BLaER1 (cell line): ENCODE measurements around the gene RNF182.

Experiments used
- H3K27ac ChIP-seq: shearing (Covaris generic); formaldehyde crosslinking; 2 replicates; pipeline ENCODE4 v1.8.1; 2022
- H3K27me3 ChIP-seq: shearing (Covaris generic); formaldehyde crosslinking; 2 replicates; pipeline ENCODE4 v1.8.1; 2022
- H3K36me3 ChIP-seq: shearing (Covaris generic); formaldehyde crosslinking; 2 replicates; pipeline ENCODE4 v1.8.1; 2022
- H3K4me1 ChIP-seq: shearing (Covaris generic); formaldehyde crosslinking; 2 replicates; pipeline ENCODE4 v1.8.1; 2022
- H3K4me2 ChIP-seq: shearing (Covaris generic); formaldehyde crosslinking; 2 replicates; pipeline ENCODE4 v1.8.1; 2022
- H3K4me3 ChIP-seq: shearing (Covaris generic); formaldehyde crosslinking; 2 replicates; pipeline ENCODE4 v1.8.1; 2022
- H3K9ac ChIP-seq: shearing (Covaris generic); formaldehyde crosslinking; 2 replicates; pipeline ENCODE4 v1.8.1; 2022
- H3K9me3 ChIP-seq: shearing (Covaris generic); formaldehyde crosslinking; 2 replicates; pipeline ENCODE4 v1.8.1; 2022
- H4K20me1 ChIP-seq: shearing (Covaris generic); formaldehyde crosslinking; 2 replicates; pipeline ENCODE4 v1.8.1; 2022
- Cebpa-rat ChIP-seq: shearing (Covaris generic); IDR thresholded peaks from 2 replicates; pipeline ENCODE4 v1.8.1; 2022

Gene RNF182

GRCh38 chr6:13991393-13991792 lies 66.6 kb downstream of the RNF182 start:
- H3K27me3 ChIP-seq, result no peaks in the 10 kb centered on the region
- no peak overlapping the region for H3K4me3 ChIP-seq
- H4K20me1 ChIP-seq, result no peaks in the 10 kb centered on the region
- no peaks in the 10 kb centered on the region for H3K9me3 ChIP-seq
- no peak overlapping the region for H3K27ac ChIP-seq
- H3K4me1 ChIP-seq, result 0 out of 2 replicates have a peak, but pooled peaks cover 5% of the 10 kb centered on the region
- no peaks in the 10 kb centered on the region for H3K36me3 ChIP-seq
- no peak overlapping the region for H3K9ac ChIP-seq
- no peak overlapping the region for H3K4me2 ChIP-seq
- TF ChIP-seq Cebpa-rat, result no peak

- no peak for TF ChIP-seq Cebpa-rat
- H3K27ac ChIP-seq, result no peak overlapping the region
- no peak overlapping the region for H3K4me3 ChIP-seq
- H3K4me2 ChIP-seq, result no peak overlapping the region
- H3K9ac ChIP-seq, result no peak overlapping the region
- no peaks in the 10 kb centered on the region for H3K27me3 ChIP-seq
- H4K20me1 ChIP-seq, result no peaks in the 10 kb centered on the region
- H3K9me3 ChIP-seq, result no peaks in the 10 kb centered on the region
- peaks cover 11% of the 10 kb centered on the region for H3K4me1 ChIP-seq
- no peaks in the 10 kb centered on the region for H3K36me3 ChIP-seq
Measured at GRCh38 chr6:13992417-13993055, 67.8 kb downstream of the RNF182 start.

- Histone ChIP-seq H3K27ac (no peak overlapping the region), H3K4me3 (no peak overlapping the region), H4K20me1 (no peaks in the 10 kb centered on the region), H3K4me1 (peaks cover 13% of the 10 kb centered on the region), H3K36me3 (no peaks in the 10 kb centered on the region), H3K9ac (no peak overlapping the region), H3K4me2 (no peak overlapping the region), H3K27me3 (no peaks in the 10 kb centered on the region), H3K9me3 (0 out of 2 replicates have a peak, but pooled peaks cover 4% of the 10 kb centered on the region)
- TF ChIP-seq Cebpa-rat, result no peak
Measured at GRCh38 chr6:13993416-13993815, 68.7 kb downstream of the RNF182 start.

- no peak overlapping the region for H3K9ac ChIP-seq
- no peak overlapping the region for H3K27ac ChIP-seq
- 0 out of 2 replicates have a peak, but pooled peaks cover 11% of the 10 kb centered on the region for H3K9me3 ChIP-seq
- TF ChIP-seq Cebpa-rat, result no peak
- peak overlapping the region; percentile 17; the same call in 1 of the 2 replicates for H3K4me2 ChIP-seq
- no peak overlapping the region for H3K4me3 ChIP-seq
- H4K20me1 ChIP-seq, result no peaks in the 10 kb centered on the region
- peaks cover 18% of the 10 kb centered on the region for H3K4me1 ChIP-seq
- no peaks in the 10 kb centered on the region for H3K36me3 ChIP-seq
- no peaks in the 10 kb centered on the region for H3K27me3 ChIP-seq
Measured at GRCh38 chr6:13998356-13998755, 73.6 kb downstream of the RNF182 start.

GRCh38 chr6:14000901-14001300 lies 76.1 kb downstream of the RNF182 start:
- 0 out of 2 replicates have a peak, but pooled peaks cover 11% of the 10 kb centered on the region for H3K9me3 ChIP-seq
- peaks cover 18% of the 10 kb centered on the region for H3K4me1 ChIP-seq
- no peaks in the 10 kb centered on the region for H3K36me3 ChIP-seq
- no peak overlapping the region for H3K9ac ChIP-seq
- no peaks in the 10 kb centered on the region for H4K20me1 ChIP-seq
- no peaks in the 10 kb centered on the region for H3K27me3 ChIP-seq
- H3K4me2 ChIP-seq, result no peak overlapping the region; the same call in 1 of the 2 replicates
- no peak for TF ChIP-seq Cebpa-rat
- H3K27ac ChIP-seq, result no peak overlapping the region
- H3K4me3 ChIP-seq, result no peak overlapping the region

- no peak for TF ChIP-seq Cebpa-rat
- Histone ChIP-seq H3K27me3 (no peaks in the 10 kb centered on the region), H3K9me3 (0 out of 2 replicates have a peak, but pooled peaks cover 11% of the 10 kb centered on the region), H3K36me3 (no peaks in the 10 kb centered on the region), H3K4me1 (peaks cover 18% of the 10 kb centered on the region), H3K4me3 (no peak overlapping the region), H3K27ac (no peak overlapping the region), H3K9ac (no peak overlapping the region), H3K4me2 (no peak overlapping the region; the same call in 1 of the 2 replicates), H4K20me1 (no peaks in the 10 kb centered on the region)
Measured at GRCh38 chr6:14001329-14002012, 76.7 kb downstream of the RNF182 start.

GRCh38 chr6:14002176-14002947 lies 77.6 kb downstream of the RNF182 start:
- no peak overlapping the region for H3K9ac ChIP-seq
- no peaks in the 10 kb centered on the region for H4K20me1 ChIP-seq
- H3K27ac ChIP-seq, result no peak overlapping the region
- no peaks in the 10 kb centered on the region for H3K36me3 ChIP-seq
- H3K27me3 ChIP-seq, result no peaks in the 10 kb centered on the region
- TF ChIP-seq Cebpa-rat, result no peak
- H3K4me2 ChIP-seq, result no peak overlapping the region
- H3K4me3 ChIP-seq, result no peak overlapping the region
- H3K9me3 ChIP-seq, result 0 out of 2 replicates have a peak, but pooled peaks cover 11% of the 10 kb centered on the region
- H3K4me1 ChIP-seq, result peaks cover 13% of the 10 kb centered on the region

- no peak for TF ChIP-seq Cebpa-rat
- Histone ChIP-seq H3K4me1 (peaks cover 9% of the 10 kb centered on the region; the same call in 1 of the 2 replicates), H4K20me1 (no peaks in the 10 kb centered on the region)
Measured at GRCh38 chr6:14004258-14004657, 79.5 kb downstream of the RNF182 start.

GRCh38 chr6:14008809-14009208 lies 84.1 kb downstream of the RNF182 start:
- H3K4me2 ChIP-seq, result no peak overlapping the region
- H3K27ac ChIP-seq, result no peak overlapping the region
- H3K9me3 ChIP-seq, result peaks cover 9% of the 10 kb centered on the region
- no peaks in the 10 kb centered on the region for H3K36me3 ChIP-seq
- no peak overlapping the region for H3K4me3 ChIP-seq
- no peak for TF ChIP-seq Cebpa-rat
- no peak overlapping the region for H3K9ac ChIP-seq
- H4K20me1 ChIP-seq, result no peaks in the 10 kb centered on the region
- H3K4me1 ChIP-seq, result no peaks in the 10 kb centered on the region
- no peaks in the 10 kb centered on the region for H3K27me3 ChIP-seq

More at GRCh38 chr6:14004258-14004657, 79.5 kb downstream of the RNF182 start:
- H3K27me3 ChIP-seq, result no peaks in the 10 kb centered on the region
- no peaks in the 10 kb centered on the region for H3K36me3 ChIP-seq
- H3K9me3 ChIP-seq, result 0 out of 2 replicates have a peak, but pooled peaks cover 4% of the 10 kb centered on the region
- H3K27ac ChIP-seq, result no peak overlapping the region
- no peak overlapping the region for H3K4me3 ChIP-seq
- no peak overlapping the region for H3K4me2 ChIP-seq
- no peak overlapping the region for H3K9ac ChIP-seq
